HS-27A (cell line): Measurements from ENCODE around the gene NRSN2.
"Not testable (repeated sequence)": the region's sequence is repeated elsewhere in the genome, so short reads cannot be mapped to it uniquely, and the experiment has no call there.

ENCODE experiments used
- DNase-seq: peaks from one replicate; pipeline ENCODE4 v3.0.0-alpha.2; 2012; ENCODE audit warnings: low read depth, missing footprints

The NRSN2 gene

GRCh38 chr20:354298-354977 is 7.5 kb downstream of the NRSN2 start:
- no peak for DNase-seq

GRCh38 chr20:356154-356553 is 9.2 kb downstream of the NRSN2 start:
- DNase-seq = not testable (repeated sequence)

- no peak for DNase-seq
These were observed 9.8 kb downstream of the NRSN2 start for GRCh38 chr20:356745-357144.

GRCh38 chr20:358891-359555 is 12.1 kb downstream of the NRSN2 start:
- no peak for DNase-seq

GRCh38 chr20:361561-361960 is 14.7 kb downstream of the NRSN2 start:
- DNase-seq = no peak

GRCh38 chr20:362271-363254 is 15.7 kb downstream of the NRSN2 start:
- peak; percentile 86 for DNase-seq

- no peak for DNase-seq
These were observed 16.6 kb downstream of the NRSN2 start for GRCh38 chr20:363319-364078.

GRCh38 chr20:364905-365794 is 18.2 kb downstream of the NRSN2 start:
- no peak for DNase-seq

GRCh38 chr20:366041-366718 is 19.3 kb downstream of the NRSN2 start:
- no peak for DNase-seq

GRCh38 chr20:366719-367485 is 20.0 kb downstream of the NRSN2 start:
- no peak for DNase-seq

- DNase-seq = no peak
These were observed 20.6 kb downstream of the NRSN2 start for GRCh38 chr20:367486-367887.

- DNase-seq = no peak
These were observed 22.0 kb downstream of the NRSN2 start for GRCh38 chr20:368915-369314.

GRCh38 chr20:370151-370600 is 23.3 kb downstream of the NRSN2 start:
- DNase-seq = no peak

- no peak for DNase-seq
These were observed 24.3 kb downstream of the NRSN2 start for GRCh38 chr20:370977-371754.

- DNase-seq = no peak
These were observed 25.0 kb downstream of the NRSN2 start for GRCh38 chr20:371755-372542.

GRCh38 chr20:372543-373082 is 25.7 kb downstream of the NRSN2 start:
- DNase-seq = not testable (repeated sequence)

- DNase-seq = no peak
These were observed 26.4 kb downstream of the NRSN2 start for GRCh38 chr20:373171-373890.
